Measurements from ENCODE around the gene SPART. TPM values are rescaled to one million over a fixed set of nuclear protein-coding genes. Genes with fewer than 3 reads are reported as not detected.

Gene SPART, protein sequence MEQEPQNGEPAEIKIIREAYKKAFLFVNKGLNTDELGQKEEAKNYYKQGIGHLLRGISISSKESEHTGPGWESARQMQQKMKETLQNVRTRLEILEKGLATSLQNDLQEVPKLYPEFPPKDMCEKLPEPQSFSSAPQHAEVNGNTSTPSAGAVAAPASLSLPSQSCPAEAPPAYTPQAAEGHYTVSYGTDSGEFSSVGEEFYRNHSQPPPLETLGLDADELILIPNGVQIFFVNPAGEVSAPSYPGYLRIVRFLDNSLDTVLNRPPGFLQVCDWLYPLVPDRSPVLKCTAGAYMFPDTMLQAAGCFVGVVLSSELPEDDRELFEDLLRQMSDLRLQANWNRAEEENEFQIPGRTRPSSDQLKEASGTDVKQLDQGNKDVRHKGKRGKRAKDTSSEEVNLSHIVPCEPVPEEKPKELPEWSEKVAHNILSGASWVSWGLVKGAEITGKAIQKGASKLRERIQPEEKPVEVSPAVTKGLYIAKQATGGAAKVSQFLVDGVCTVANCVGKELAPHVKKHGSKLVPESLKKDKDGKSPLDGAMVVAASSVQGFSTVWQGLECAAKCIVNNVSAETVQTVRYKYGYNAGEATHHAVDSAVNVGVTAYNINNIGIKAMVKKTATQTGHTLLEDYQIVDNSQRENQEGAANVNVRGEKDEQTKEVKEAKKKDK
- total RNA-seq = 10 to 100 TPM in 1 of 2 experiments, 1 to 10 TPM in 1; 8.4 to 16.3 TPM

DNA sequence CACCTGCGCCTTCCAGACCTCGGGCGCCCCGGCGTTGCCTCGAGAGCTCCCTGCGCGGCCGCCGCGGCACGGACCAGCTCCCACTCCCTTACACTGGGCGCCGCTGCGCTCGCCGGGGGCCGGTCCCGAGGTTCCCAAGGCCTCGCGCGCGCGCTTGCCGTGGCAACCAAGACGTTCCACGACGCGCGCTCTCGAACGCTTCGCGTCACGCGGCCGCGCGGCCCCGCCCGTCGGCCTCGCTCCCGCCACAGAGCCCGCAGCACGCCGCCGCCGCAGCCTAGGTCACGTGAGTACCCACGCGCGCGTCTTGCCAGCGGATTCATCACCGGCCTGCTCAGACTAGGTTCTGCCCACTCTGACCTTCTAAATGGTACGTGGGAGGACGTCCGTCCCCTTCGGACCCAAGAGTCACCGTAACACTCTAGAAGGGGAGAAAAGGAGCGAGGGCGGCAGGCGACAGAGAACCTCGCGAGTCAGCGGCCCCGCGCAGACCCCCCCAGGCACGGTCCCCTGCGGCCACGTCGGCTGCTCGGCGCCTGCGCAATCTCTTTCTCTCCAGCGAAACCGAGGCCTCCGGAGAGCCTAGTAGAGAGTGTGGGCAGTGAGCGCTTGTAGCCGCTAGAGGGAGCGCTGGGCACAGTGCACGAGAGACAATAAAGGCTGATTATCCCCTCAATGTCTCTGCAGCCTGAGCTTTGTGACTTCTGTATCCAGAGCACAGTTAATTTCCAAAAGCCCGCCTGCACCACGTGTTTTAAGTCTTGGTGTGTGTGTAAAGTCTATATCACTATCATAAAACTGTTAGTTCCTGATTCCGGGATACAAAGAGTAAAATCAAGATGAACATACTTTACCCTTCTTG lies at the start of gene SPART:
Gene SPART, minus strand, starts transcription at position 173 of the 862 bp plus-strand sequence. CDS start 10,564 bp downstream, outside the sequence.
- DNase-seq = peak; percentile 87
- Mint-ChIP-seq H3K9me3 (ENCODE audit: low read depth) (no peaks in the 10 kb centered on the region), H3K4me1 (peaks cover 18% of the 10 kb centered on the region), H3K36me3 (no peaks in the 10 kb centered on the region), H3K27ac (peak within 1 kb of the TSS; percentile 88), H3K4me3 (peak within 1 kb of the TSS; percentile 80), H3K27me3 (peaks cover 29% of the 10 kb centered on the region)
- ATAC-seq = peak; percentile 95
- CTCF ChIA-PET = interaction anchor here (0.6 to 2.3 kb wide), 15 partner anchors 10 to 641 kb away, joined by 3 to 12 read pairs (median 4); no protein-coding TSS in a partner anchor

DNA sequence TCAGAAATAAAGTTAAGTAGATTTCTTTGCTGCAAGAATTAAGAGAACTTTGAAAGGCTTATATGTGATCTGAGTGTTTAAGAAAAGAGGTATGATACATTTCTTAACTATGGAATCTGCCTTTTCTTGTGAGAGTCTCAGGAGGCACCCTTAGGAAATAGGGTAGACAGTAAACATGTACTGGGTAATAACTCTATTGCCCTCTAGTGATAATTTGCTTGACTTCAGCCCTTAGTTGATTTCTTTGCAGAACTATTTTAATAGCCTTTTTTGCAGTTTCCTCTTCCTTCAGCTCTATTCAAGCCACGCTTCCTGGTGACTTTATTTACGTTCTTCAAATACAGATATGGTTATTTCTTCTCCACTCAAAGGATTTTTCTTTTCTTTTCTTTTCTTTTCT lies 49.1 kb upstream of the SPART start:
- ATAC-seq = no peak
- H3K4me1 Mint-ChIP-seq = no peaks in the 10 kb centered on the region
- no peak for DNase-seq
- H3K9me3 Mint-ChIP-seq (ENCODE audit: low read depth) = no peaks in the 10 kb centered on the region
- H3K36me3 Mint-ChIP-seq = no peaks in the 10 kb centered on the region
- H3K27ac Mint-ChIP-seq = no peak overlapping the region
- H3K27me3 Mint-ChIP-seq = peaks cover 2% of the 10 kb centered on the region
- H3K4me3 Mint-ChIP-seq = no peak overlapping the region
- CTCF ChIA-PET = no interaction called here

DNA sequence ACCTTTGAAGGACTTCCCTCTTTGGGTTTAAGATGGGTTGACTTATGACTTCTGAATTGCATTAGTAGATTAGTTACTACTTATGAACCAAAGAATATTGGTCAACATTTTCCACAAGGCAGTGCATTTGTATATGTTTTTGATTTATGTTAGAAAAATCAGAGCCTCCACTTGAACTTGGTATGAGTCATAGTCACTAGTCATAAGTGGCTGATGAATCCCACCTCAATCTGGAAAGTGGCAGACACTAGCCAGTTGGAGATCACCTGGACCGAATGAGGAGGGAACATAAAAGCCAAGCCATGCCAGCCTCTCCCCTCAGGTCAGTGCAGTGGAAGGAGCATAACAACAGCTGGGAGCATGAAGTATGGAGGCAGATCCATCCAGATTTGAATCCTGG lies 39.3 kb upstream of the SPART start:
- CTCF ChIA-PET = no interaction called here
- ATAC-seq (no peak), DNase-seq (no peak)

DNA sequence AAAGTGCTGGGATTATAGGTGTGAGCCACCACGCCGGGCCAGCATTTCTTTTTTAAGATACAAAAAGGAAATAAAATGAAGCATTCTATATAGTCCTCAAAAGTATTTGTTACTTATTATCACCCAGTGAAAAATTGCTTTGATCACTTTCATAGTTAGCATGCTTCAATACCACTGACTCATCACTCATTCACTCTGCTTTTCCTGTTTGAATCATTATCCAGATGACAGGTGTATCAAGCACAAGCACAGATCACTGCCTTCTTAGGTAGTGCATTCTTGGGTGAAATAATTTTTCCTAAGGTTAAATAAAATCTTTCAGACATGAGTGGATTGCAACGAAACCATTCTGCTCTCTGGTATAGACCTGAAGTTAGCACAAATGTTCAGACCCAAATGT lies 35.8 kb upstream of the SPART start:
- no peaks in the 10 kb centered on the region for H3K27me3 Mint-ChIP-seq
- H3K4me1 Mint-ChIP-seq = no peaks in the 10 kb centered on the region
- no peak overlapping the region for H3K27ac Mint-ChIP-seq
- CTCF ChIA-PET = no interaction called here
- no peak for DNase-seq
- H3K36me3 Mint-ChIP-seq = no peaks in the 10 kb centered on the region
- H3K9me3 Mint-ChIP-seq (ENCODE audit: low read depth) = no peaks in the 10 kb centered on the region
- ATAC-seq = no peak
- no peak overlapping the region for H3K4me3 Mint-ChIP-seq

More for the DNA sequence above, 39.3 kb upstream of the SPART start:
- Mint-ChIP-seq H3K27ac (no peak overlapping the region), H3K4me1 (no peaks in the 10 kb centered on the region), H3K36me3 (no peaks in the 10 kb centered on the region), H3K27me3 (no peaks in the 10 kb centered on the region), H3K4me3 (no peak overlapping the region), H3K9me3 (ENCODE audit: low read depth) (no peaks in the 10 kb centered on the region)

DNA sequence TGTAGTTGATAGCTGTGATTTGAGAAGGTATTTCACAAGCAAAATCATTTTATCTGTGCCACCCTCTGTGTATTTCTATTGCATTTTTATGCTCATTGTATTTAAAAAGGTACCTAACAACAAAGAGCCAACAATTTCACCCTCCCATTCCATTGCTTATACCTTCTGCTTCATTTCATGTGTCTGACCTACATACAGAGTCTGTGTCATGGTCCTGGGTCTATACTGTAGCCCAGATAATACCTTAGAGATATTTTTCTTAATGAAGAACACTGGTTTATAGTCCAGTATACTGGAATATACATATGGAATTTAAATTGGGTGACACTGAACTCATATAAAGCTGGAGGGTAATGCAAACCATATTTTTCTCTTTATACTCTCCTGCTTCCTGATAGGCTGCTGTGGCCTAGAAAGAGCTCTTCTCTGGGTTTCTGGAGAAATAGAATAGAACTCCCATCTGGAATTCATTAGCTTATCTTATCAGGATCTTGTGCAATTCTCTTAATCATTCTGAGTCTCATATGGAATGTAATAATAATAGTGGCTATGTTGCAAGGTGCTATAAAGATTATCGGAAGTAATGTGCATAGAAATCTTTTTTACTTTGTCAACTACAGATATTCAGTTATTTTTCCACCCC lies 31.8 kb upstream of the SPART start:
- no peak for DNase-seq
- Mint-ChIP-seq H3K4me3 (no peak overlapping the region), H3K9me3 (ENCODE audit: low read depth) (no peaks in the 10 kb centered on the region), H3K27me3 (no peaks in the 10 kb centered on the region), H3K36me3 (no peaks in the 10 kb centered on the region), H3K27ac (no peak overlapping the region), H3K4me1 (no peaks in the 10 kb centered on the region)
- CTCF ChIA-PET = interaction anchor here (0.9 kb wide), 1 partner anchor 17 kb away, joined by 4 read pairs; no protein-coding TSS in a partner anchor
- no peak for ATAC-seq

DNA sequence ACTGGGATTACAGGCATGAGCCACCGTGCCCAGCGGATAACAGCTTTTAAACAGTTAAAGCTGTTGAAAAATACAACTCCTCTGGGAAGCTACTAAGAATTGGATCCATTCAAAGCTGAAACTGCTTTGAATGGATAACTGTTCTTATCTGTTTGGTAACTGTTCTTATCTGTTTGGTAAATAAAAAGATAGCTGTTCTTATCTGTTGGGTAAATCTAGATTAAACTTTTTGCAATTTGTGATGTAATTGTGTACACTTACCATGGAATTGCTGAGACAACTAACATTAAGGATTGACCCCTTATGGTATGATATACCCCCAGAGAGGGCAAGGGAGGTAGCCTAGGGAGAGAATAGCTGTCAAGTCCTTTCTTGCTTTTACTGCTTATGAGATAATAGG lies 27.9 kb upstream of the SPART start:
- no peak for ATAC-seq
- no peak for DNase-seq
- Mint-ChIP-seq H3K36me3 (no peaks in the 10 kb centered on the region), H3K4me1 (no peaks in the 10 kb centered on the region), H3K27me3 (no peaks in the 10 kb centered on the region), H3K27ac (no peak overlapping the region), H3K9me3 (ENCODE audit: low read depth) (no peaks in the 10 kb centered on the region), H3K4me3 (no peak overlapping the region)
- CTCF ChIA-PET = interaction anchor here (1.4 kb wide), 1 partner anchor 10 kb away, joined by 4 read pairs; no protein-coding TSS in a partner anchor

DNA sequence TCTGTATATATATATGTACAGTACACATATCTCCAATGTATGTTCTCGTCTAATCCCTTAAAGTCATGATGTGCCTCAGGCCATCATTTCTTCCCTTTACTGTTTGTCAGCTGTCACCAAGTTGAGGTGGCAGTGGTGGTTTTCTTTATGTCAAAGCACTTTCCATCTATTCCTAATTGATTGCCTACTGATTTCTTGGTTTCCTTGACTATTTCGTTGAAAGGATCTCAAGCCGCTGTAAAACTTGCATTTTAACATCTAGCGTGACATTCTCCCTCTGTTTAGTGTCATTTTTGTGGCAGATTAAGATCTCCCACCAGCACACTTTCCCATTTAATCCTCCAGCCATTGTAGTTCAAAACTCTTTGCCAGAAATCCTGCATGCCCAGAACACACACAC lies 25.0 kb upstream of the SPART start:
- H3K9me3 Mint-ChIP-seq (ENCODE audit: low read depth) = no peaks in the 10 kb centered on the region
- CTCF ChIA-PET = no interaction called here
- H3K4me1 Mint-ChIP-seq = no peaks in the 10 kb centered on the region
- no peaks in the 10 kb centered on the region for H3K36me3 Mint-ChIP-seq
- no peaks in the 10 kb centered on the region for H3K27me3 Mint-ChIP-seq
- DNase-seq (no peak), ATAC-seq (no peak)
- H3K4me3 Mint-ChIP-seq = no peak overlapping the region
- no peak overlapping the region for H3K27ac Mint-ChIP-seq

DNA sequence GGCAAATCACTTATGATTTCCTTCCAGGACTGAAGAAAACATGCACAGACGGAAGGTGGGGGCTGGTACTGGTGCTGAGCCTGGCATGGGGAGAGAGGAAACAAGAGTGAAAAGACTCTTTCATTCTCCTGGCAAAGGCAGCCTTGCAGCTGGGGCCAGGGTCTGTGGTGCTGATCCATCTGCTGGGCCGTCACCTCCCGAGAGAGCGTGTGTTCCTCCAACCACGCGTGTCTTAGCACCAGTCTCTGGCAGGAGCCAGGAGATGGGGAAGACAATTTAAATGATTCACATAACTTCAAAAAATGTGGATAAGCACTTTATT lies 23.9 kb upstream of the SPART start:
- Mint-ChIP-seq H3K36me3 (no peaks in the 10 kb centered on the region), H3K9me3 (ENCODE audit: low read depth) (no peaks in the 10 kb centered on the region), H3K27ac (no peak overlapping the region), H3K27me3 (no peaks in the 10 kb centered on the region), H3K4me3 (no peak overlapping the region), H3K4me1 (no peaks in the 10 kb centered on the region)
- no peak for ATAC-seq
- CTCF ChIA-PET = interaction anchor here (1.2 kb wide), 1 partner anchor 21 kb away, joined by 4 read pairs; no protein-coding TSS in a partner anchor
- no peak for DNase-seq

DNA sequence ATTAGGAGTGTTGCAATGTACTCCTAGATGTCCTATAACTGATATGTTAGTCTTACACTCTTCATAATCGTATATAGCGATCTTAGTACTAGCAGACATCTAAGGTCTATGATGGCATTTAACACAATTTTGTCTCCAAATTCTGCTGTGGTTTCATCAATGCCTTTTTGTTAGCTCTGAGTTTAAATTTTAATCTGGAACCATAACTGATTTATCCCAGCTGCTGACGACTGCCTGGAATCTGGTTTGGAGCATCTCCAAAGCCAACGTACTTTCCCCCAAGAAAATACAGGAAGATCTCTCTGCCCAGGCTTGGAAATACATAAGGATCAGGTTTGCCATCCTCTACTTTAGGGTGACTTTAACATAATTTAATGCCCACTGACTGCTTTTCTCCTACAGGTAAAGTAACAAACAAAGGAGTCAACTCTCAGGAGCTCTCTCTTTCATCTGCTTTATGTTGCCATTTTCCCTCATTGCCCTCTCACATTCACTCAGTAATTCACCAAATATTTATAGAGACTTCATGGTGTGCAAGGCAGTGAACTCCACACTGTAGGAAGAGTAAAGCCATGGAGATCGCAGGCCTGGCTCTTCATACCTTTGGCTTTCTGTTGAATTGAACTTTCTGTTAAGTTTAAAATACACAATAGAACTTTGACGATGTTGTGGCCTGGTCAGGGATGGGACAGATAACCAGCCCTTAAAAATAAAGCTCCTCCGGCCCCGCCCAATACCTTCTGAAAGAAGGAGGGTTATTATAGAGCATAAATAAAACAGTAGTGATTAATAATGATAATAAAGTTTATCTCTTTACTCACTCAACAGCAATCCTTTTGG lies 23.3 kb upstream of the SPART start:
- H3K36me3 Mint-ChIP-seq = no peaks in the 10 kb centered on the region
- no peak overlapping the region for H3K4me3 Mint-ChIP-seq
- no peaks in the 10 kb centered on the region for H3K4me1 Mint-ChIP-seq
- no peak for ATAC-seq
- no peaks in the 10 kb centered on the region for H3K27me3 Mint-ChIP-seq
- no peak for DNase-seq
- H3K27ac Mint-ChIP-seq = no peak overlapping the region
- CTCF ChIA-PET = interaction anchor here (1.2 kb wide), 1 partner anchor 20 kb away, joined by 4 read pairs; no protein-coding TSS in a partner anchor
- H3K9me3 Mint-ChIP-seq (ENCODE audit: low read depth) = no peaks in the 10 kb centered on the region

DNA sequence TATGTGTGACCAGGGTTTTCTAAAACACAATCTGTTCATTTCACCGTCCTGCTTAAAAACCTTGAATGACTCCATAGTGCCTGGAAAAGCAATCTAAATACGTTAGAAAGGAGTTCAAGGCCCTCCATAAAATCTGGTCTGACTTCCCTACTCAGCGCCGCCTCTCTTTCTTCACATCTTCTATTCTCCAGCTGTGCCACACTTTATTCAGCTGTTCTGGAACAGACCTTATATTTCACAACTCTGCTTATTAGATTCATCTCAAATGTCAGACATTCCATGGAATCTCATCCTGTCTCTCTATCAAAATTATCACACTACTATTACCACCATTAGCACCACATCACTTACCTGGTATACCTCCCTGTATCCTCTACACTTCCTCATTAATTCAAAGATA lies 19.8 kb upstream of the SPART start:
- CTCF ChIA-PET = no interaction called here
- H3K27me3 Mint-ChIP-seq = no peaks in the 10 kb centered on the region
- DNase-seq = no peak
- H3K4me1 Mint-ChIP-seq = no peaks in the 10 kb centered on the region
- no peaks in the 10 kb centered on the region for H3K36me3 Mint-ChIP-seq
- no peak for ATAC-seq
- no peak overlapping the region for H3K4me3 Mint-ChIP-seq
- no peak overlapping the region for H3K27ac Mint-ChIP-seq
- no peaks in the 10 kb centered on the region for H3K9me3 Mint-ChIP-seq (ENCODE audit: low read depth)

DNA sequence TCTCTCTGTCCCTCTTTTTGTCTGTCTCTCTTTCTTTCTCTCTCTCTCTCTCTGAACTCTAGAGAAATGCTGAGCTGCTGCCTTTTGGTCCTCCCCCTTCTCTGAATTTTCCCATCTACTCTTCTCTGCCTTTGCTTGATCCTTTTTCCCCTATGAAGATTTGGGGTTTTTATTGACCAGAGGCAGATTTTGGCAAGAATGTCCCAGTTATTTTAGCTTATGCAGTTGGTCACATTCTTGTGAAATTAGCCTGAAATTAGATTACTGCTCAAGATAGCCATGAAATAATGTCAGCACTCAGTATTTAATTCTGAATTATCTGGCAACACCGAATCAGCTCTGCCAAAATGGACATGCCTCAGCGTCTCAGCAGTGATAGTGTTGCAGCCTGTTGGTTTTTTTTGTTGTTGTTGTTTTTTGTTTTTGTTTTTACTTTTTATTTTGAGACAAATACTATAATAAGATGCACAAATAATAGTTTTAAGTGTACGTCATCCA lies 17.2 kb upstream of the SPART start:
- Mint-ChIP-seq H3K4me3 (no peak overlapping the region), H3K36me3 (no peaks in the 10 kb centered on the region), H3K9me3 (ENCODE audit: low read depth) (no peaks in the 10 kb centered on the region), H3K4me1 (no peaks in the 10 kb centered on the region), H3K27ac (no peak overlapping the region), H3K27me3 (no peaks in the 10 kb centered on the region)
- ATAC-seq (no peak), DNase-seq (no peak)
- CTCF ChIA-PET = no interaction called here

DNA sequence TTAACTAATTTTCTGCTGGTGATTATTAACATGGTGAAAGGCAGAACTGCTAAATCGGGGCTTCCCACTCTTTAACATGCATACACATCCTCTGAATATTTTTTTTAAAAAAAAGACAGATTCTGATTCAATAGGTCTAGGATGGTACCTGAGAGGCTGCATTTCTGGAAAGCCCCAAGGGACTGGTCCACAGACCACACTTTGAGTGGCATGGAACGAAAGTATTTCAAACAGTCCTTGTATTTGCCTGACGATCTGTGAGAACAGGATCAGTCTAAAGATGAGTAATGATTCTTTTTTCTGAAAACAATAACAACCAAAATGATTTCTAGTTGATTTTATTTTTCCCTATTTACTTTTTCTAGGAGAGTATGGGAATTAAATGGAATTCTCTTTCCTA lies 16.7 kb upstream of the SPART start:
- H3K4me3 Mint-ChIP-seq = no peak overlapping the region
- H3K9me3 Mint-ChIP-seq (ENCODE audit: low read depth) = no peaks in the 10 kb centered on the region
- no peaks in the 10 kb centered on the region for H3K4me1 Mint-ChIP-seq
- H3K36me3 Mint-ChIP-seq = no peaks in the 10 kb centered on the region
- no peak for ATAC-seq
- no peaks in the 10 kb centered on the region for H3K27me3 Mint-ChIP-seq
- no peak overlapping the region for H3K27ac Mint-ChIP-seq
- DNase-seq = no peak
- CTCF ChIA-PET = no interaction called here

All from activated CD8-positive, alpha-beta memory T cell treated with anti-CD3 and anti-CD28 coated beads, Interleukin-2, amount 10 ng/mL, durations not matched to agents 7 days and 5 days (primary cell).